GM12878 (cell line): ENCODE results near the gene OSBPL10. TPM values are rescaled to one million over a fixed set of nuclear protein-coding genes. Genes with fewer than 3 reads are reported as not detected.

Experiments used
- ATAC-seq: fragments of 200-7000 bp; cut with Tn5 transposase; 3 replicates; pipeline ENCODE4 v1.9.1; 2020; ENCODE audit warnings: mild to moderate bottlenecking, moderate library complexity
- BruUV-seq: library from RNA; stranded (reverse); fragments of 400-500 nt; replicated peaks from 2 replicates; lab custom pipeline; 2021; lab: Mats Ljungman, UMichigan
- CTCF ChIA-PET: fragments of 300-600 bp; sonication (Branson Sonifier 250); formaldehyde crosslinking; extraction: SDS; loops from one replicate; lab custom pipeline; 2021; ENCODE audit warnings: inconsistent platforms; lab: Yijun Ruan, JAX
- POLR2A ChIA-PET: fragments of 350-600 bp; formaldehyde crosslinking; extraction: SDS; loops from one replicate; lab custom pipeline; 2021; ENCODE audit warnings: inconsistent platforms; lab: Charles Lee
- RAD21 ChIA-PET: fragments of 300-600 bp; sonication (Branson Sonifier 250); formaldehyde crosslinking; loops from one replicate; lab custom pipeline; 2023; ENCODE audit warnings: antibody characterized with exemption; ENCODE audit not compliant: unreplicated experiment; lab: Charles Lee
- SMC1A ChIA-PET: fragments of 300-600 bp; sonication (Branson Sonifier 250); formaldehyde crosslinking; loops from one replicate; lab custom pipeline; 2023; ENCODE audit not compliant: unreplicated experiment, uncharacterized antibody; lab: Charles Lee
- DNase-seq: peaks from one replicate; pipeline ENCODE4 v3.0.0-alpha.2; 2011; ENCODE audit warnings: low read depth, low spot score
- FAIRE-seq: peaks from 3 replicates; lab custom pipeline; 2011; peaks lifted over from hg19 to GRCh38; lab: Jason Lieb, UNC
- H2AFZ ChIP-seq: 2 replicates; pipeline ENCODE4 v1.6.0; 2011; ENCODE audit warnings: low read depth, low read length, control low read depth; ENCODE audit not compliant: control insufficient read depth
- H3K27ac ChIP-seq: 2 replicates; pipeline ENCODE4 v1.5.1; 2011; ENCODE audit warnings: control low read depth; ENCODE audit not compliant: control insufficient read depth, insufficient read depth
- H3K27me3 ChIP-seq, 2 experiments: replicated peaks in 1 of 2; 2 replicates each; pipeline versions ENCODE4 v1.6.0 to v1.6.1; 2011; ENCODE audit warnings: low read length in 1 of 2; ENCODE audit not compliant: control insufficient read depth in 2 of 2, insufficient read depth in 2 of 2
- H3K36me3 ChIP-seq, 2 experiments: 2 replicates each; pipeline ENCODE4 v1.5.1; 2011; ENCODE audit warnings: low read length in 1 of 2; ENCODE audit not compliant: control insufficient read depth in 2 of 2, insufficient read depth in 2 of 2
- H3K4me1 ChIP-seq: 2 replicates; pipeline ENCODE4 v1.6.1; 2011; ENCODE audit warnings: mild to moderate bottlenecking, low read length, moderate library complexity, mixed read lengths; ENCODE audit not compliant: control insufficient read depth, insufficient read depth
- H3K4me2 ChIP-seq: 2 replicates; pipeline ENCODE4 v1.6.0; 2011; ENCODE audit warnings: control low read depth; ENCODE audit not compliant: control insufficient read depth, insufficient read depth
- H3K4me3 ChIP-seq: fragments of 200-600 bp; sonication (generic); 2 replicates; pipeline ENCODE4 v1.5.1; 2016
- H3K79me2 ChIP-seq: 2 replicates; pipeline ENCODE4 v1.6.0; 2011; ENCODE audit warnings: low read length; ENCODE audit not compliant: control insufficient read depth, insufficient read depth
- H3K9ac ChIP-seq: 2 replicates; pipeline ENCODE4 v1.8.0; 2011; ENCODE audit warnings: low read length, control low read depth, mixed read lengths; ENCODE audit not compliant: control insufficient read depth, insufficient read depth
- H3K9me3 ChIP-seq: replicated peaks from 3 replicates; pipeline ENCODE4 v1.5.1; 2011; ENCODE audit warnings: mild to moderate bottlenecking, low read length; ENCODE audit not compliant: control insufficient read depth, insufficient read depth
- H4K20me1 ChIP-seq: 2 replicates; pipeline ENCODE4 v1.6.0; 2011; ENCODE audit not compliant: control insufficient read depth, insufficient read depth
- ASH2L ChIP-seq: fragments of 300-600, 200-600 bp; sonication (generic); IDR thresholded peaks from 2 replicates; pipeline ENCODE4 v1.6.1; 2017; ENCODE audit warnings: low read depth, mild to moderate bottlenecking, borderline replicate concordance
- EGR1 ChIP-seq, 2 experiments: IDR thresholded peaks; 1 replicate in 1 of 2; 2 replicates in 1 of 2; pipeline ENCODE4 v1.6.1; 2011 to 2012; ENCODE audit warnings: low read depth in 2 of 2, low read length in 2 of 2, borderline replicate concordance in 1 of 2, mild to moderate bottlenecking in 1 of 2, moderate library complexity in 1 of 2
- NR2F1 ChIP-seq: fragments of 450-650 bp; conservative IDR thresholded peaks from 2 replicates; pipeline ENCODE4 v1.6.1; 2017; ENCODE audit warnings: mild to moderate bottlenecking
- SPI1 ChIP-seq: IDR thresholded peaks from 2 replicates; pipeline ENCODE4 v1.6.1; 2011; ENCODE audit warnings: low read depth, mild to moderate bottlenecking, low read length, moderate library complexity, borderline replicate concordance; ENCODE audit not compliant: insufficient read depth
- SREBF2 ChIP-seq: IDR thresholded peaks from 2 replicates; pipeline ENCODE4 v1.6.1; 2012; ENCODE audit warnings: mild to moderate bottlenecking, low read length
- TCF12 ChIP-seq: IDR thresholded peaks from 2 replicates; pipeline ENCODE4 v1.6.1; 2011; ENCODE audit warnings: low read depth, mild to moderate bottlenecking, low read length
- WGBS: methylation state at CpG from one replicate; pipeline ENCODE4 v1.1.6; 2016; ENCODE audit warnings: low lambda C conversion rate; ENCODE audit not compliant: insufficient replicate concordance, insufficient coverage; ENCODE audit errors: missing lambda C conversion rate; 5-methylcytosine and 5-hydroxymethylcytosine counted together
- in situ Hi-C: fragments of 300-500 bp; cut with MboI; formaldehyde crosslinking; loops from 9 replicates; pipeline ENCODE4 v1.14.3; 2018; ENCODE audit warnings: mixed read lengths
- intact Hi-C: fragments of 100-400 bp; cut with micrococcal nuclease; formaldehyde crosslinking; loops from one replicate; pipeline ENCODE4 v1.14.2; 2022; ENCODE audit not compliant: unreplicated experiment
- polyA plus RNA-seq, 11 experiments: library from polyadenylated mRNA; depleted of rRNA in 4 of 11; unstranded in 6 of 11; stranded (reverse) in 5 of 11; fragments of >200 nt; fragmentation: Nextera tagmentation in 4 of 11; fragmentation: Illumina TruSeq in 1 of 11; extraction: Ambion mirVana in 4 of 11; extraction: Trizol in 1 of 11; gene quantifications; 1 replicate in 1 of 11; 2 replicates in 10 of 11; pipeline versions ENCODE4 v1.2.1 to v1.2.3, GENCODE V29; 2011 to 2016; ENCODE audit warnings: inconsistent platforms in 2 of 11, missing spikeins in 2 of 11, low read depth in 1 of 11
- total RNA-seq, 4 experiments: library from RNA; depleted of rRNA in 3 of 4; stranded (reverse); fragments of >200 nt in 3 of 4; fragmentation: Illumina TruSeq in 1 of 4; extraction: Trizol in 1 of 4; gene quantifications; 2 replicates each; pipeline versions ENCODE4 v1.2.1 to v1.2.3, GENCODE V29; 2013 to 2021
- TF ChIP-seq, protein P1 (sequence below): fragments of 450-650 bp; IDR thresholded peaks from 2 replicates; pipeline ENCODE4 v1.6.1; 2017; ENCODE audit warnings: mild to moderate bottlenecking
- TF ChIP-seq, protein P2 (sequence below), 3 experiments: IDR thresholded peaks in 2 of 3; conservative IDR thresholded peaks in 1 of 3; 2 replicates each; pipeline ENCODE4 v1.5.1; 2011; ENCODE audit warnings: low read depth in 3 of 3, low read length in 3 of 3, mild to moderate bottlenecking in 3 of 3, control low read depth in 2 of 3, moderate library complexity in 2 of 3, inconsistent platforms in 1 of 3, mixed read lengths in 1 of 3; ENCODE audit not compliant: control insufficient read depth in 2 of 3, insufficient read depth in 1 of 3; ENCODE audit errors: extremely low read depth in 1 of 3
- TF ChIP-seq, protein P3 (sequence below): fragments of 450-650 bp; IDR thresholded peaks from 2 replicates; pipeline ENCODE4 v1.6.1; 2018; ENCODE audit warnings: borderline replicate concordance, mild to moderate bottlenecking; ENCODE audit not compliant: partially characterized antibody
- TF ChIP-seq, protein P4 (sequence below): IDR thresholded peaks from 2 replicates; pipeline ENCODE4 v1.6.1; 2012; ENCODE audit warnings: low read length, inconsistent platforms
- TF ChIP-seq, protein P5 (sequence below): IDR thresholded peaks from 2 replicates; pipeline ENCODE4 v1.6.1; 2011; ENCODE audit warnings: borderline replicate concordance, low read depth, mild to moderate bottlenecking, moderate library complexity, mixed read lengths, low read length; ENCODE audit not compliant: insufficient read depth; ENCODE audit errors: extremely low read length
- TF ChIP-seq, protein P6 (sequence below): IDR thresholded peaks from 2 replicates; pipeline ENCODE4 v1.6.1; 2012; ENCODE audit warnings: low read depth, low read length, improper control_type of control experiment

The OSBPL10 gene
- total and polyA plus RNA-seq, 10 of the 15 experiments (the other 5 are each of a cell fraction or from before 2014, with no cell fraction given) = 0.03 to 0.25 (median 0.09) TPM; not detected in 5

DNA sequence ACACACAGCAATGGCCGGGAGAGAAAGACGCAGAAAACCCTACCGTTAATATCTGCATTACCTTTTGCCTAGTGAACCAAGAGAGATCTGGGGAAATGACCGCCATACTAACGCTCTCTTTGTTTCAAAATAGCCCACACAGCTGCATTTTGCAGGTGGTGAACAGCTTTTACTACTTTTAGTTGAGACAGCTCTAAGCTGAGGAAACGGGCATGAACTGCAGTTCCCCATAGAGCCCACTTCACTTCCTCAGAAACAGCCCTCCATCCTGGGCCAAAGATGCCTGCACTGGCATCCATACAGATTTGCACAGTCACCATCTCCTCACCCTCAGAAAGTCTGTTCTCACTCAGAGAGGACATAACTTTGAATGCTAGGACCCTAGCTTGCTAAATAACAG is 45.5 kb upstream of the OSBPL10 start (continued):
- TF ChIP-seq, protein P1, sequence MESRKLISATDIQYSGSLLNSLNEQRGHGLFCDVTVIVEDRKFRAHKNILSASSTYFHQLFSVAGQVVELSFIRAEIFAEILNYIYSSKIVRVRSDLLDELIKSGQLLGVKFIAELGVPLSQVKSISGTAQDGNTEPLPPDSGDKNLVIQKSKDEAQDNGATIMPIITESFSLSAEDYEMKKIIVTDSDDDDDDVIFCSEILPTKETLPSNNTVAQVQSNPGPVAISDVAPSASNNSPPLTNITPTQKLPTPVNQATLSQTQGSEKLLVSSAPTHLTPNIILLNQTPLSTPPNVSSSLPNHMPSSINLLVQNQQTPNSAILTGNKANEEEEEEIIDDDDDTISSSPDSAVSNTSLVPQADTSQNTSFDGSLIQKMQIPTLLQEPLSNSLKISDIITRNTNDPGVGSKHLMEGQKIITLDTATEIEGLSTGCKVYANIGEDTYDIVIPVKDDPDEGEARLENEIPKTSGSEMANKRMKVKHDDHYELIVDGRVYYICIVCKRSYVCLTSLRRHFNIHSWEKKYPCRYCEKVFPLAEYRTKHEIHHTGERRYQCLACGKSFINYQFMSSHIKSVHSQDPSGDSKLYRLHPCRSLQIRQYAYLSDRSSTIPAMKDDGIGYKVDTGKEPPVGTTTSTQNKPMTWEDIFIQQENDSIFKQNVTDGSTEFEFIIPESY = no peak

DNA sequence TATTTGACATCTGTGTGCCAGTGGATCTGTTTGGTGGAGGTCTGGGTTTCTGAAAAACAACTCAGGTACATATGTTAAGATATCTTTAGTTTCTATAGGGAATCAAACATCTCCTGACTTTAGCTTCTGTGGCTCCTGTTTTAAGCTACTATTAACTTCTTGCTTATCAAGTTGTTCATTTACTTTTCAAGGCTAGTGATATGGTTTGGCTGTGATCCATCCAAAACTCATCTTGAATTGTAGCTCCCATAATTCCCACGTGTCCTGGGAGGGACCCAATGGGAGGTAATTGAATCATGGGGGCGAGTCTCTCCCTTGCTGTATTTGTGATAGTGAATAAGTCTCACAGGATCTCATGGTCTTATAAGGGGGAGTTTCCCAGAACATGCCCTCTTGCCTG is 41.9 kb upstream of the OSBPL10 start:
- ChIA-PET RAD21 (no interaction called here), CTCF (no interaction called here), POLR2A (no interaction called here), SMC1A (no interaction called here)
- no peaks in the 10 kb centered on the region for H3K79me2 ChIP-seq
- no peak overlapping the region for H2AFZ ChIP-seq
- H3K27ac ChIP-seq = no peak overlapping the region
- no peak for ATAC-seq
- no peak for FAIRE-seq
- H3K4me3 ChIP-seq = no peak overlapping the region
- DNase-seq = no peak
- in situ Hi-C loops (no loop called here), intact Hi-C loops (no loop called here)
- H3K9ac ChIP-seq = no peak overlapping the region
- H3K4me2 ChIP-seq = no peak overlapping the region
- WGBS = 2% methylated on average over 2 of the region's 2 CpGs
- no peaks in the 10 kb centered on the region for H3K36me3 ChIP-seq
- no peaks in the 10 kb centered on the region for H3K4me1 ChIP-seq
- no peaks in the 10 kb centered on the region for H3K27me3 ChIP-seq
- H4K20me1 ChIP-seq = no peaks in the 10 kb centered on the region
- H3K9me3 ChIP-seq = no peaks in the 10 kb centered on the region
- BruUV-seq = no TSS peak
- TF ChIP-seq SREBF2 (no peak), NR2F1 (no peak), ASH2L (no peak), SPI1 (no peak), TCF12 (no peak), EGR1 (IDR thresholded peaks at IDR 0.05; ENCODE audit: borderline replicate concordance in 1 of 2, low read depth in 2 of 2, low read length in 2 of 2) (no peak)
- TF ChIP-seq, protein P2, sequence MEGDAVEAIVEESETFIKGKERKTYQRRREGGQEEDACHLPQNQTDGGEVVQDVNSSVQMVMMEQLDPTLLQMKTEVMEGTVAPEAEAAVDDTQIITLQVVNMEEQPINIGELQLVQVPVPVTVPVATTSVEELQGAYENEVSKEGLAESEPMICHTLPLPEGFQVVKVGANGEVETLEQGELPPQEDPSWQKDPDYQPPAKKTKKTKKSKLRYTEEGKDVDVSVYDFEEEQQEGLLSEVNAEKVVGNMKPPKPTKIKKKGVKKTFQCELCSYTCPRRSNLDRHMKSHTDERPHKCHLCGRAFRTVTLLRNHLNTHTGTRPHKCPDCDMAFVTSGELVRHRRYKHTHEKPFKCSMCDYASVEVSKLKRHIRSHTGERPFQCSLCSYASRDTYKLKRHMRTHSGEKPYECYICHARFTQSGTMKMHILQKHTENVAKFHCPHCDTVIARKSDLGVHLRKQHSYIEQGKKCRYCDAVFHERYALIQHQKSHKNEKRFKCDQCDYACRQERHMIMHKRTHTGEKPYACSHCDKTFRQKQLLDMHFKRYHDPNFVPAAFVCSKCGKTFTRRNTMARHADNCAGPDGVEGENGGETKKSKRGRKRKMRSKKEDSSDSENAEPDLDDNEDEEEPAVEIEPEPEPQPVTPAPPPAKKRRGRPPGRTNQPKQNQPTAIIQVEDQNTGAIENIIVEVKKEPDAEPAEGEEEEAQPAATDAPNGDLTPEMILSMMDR (IDR thresholded peaks at IDR 0.05 in 2 of 3, conservative IDR thresholded peaks at IDR 0.05 in 1 of 3; ENCODE audit: control insufficient read depth in 2 of 3, extremely low read depth in 1 of 3, insufficient read depth in 1 of 3, low read depth in 3 of 3, low read length in 3 of 3) = no peak
- TF ChIP-seq, protein P3, sequence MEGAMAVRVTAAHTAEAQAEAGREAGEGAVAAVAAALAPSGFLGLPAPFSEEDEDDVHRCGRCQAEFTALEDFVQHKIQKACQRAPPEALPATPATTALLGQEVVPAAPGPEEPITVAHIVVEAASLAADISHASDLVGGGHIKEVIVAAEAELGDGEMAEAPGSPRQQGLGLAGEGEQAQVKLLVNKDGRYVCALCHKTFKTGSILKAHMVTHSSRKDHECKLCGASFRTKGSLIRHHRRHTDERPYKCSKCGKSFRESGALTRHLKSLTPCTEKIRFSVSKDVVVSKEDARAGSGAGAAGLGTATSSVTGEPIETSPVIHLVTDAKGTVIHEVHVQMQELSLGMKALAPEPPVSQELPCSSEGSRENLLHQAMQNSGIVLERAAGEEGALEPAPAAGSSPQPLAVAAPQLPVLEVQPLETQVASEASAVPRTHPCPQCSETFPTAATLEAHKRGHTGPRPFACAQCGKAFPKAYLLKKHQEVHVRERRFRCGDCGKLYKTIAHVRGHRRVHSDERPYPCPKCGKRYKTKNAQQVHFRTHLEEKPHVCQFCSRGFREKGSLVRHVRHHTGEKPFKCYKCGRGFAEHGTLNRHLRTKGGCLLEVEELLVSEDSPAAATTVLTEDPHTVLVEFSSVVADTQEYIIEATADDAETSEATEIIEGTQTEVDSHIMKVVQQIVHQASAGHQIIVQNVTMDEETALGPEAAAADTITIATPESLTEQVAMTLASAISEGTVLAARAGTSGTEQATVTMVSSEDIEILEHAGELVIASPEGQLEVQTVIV = no peak
- TF ChIP-seq, protein P4, sequence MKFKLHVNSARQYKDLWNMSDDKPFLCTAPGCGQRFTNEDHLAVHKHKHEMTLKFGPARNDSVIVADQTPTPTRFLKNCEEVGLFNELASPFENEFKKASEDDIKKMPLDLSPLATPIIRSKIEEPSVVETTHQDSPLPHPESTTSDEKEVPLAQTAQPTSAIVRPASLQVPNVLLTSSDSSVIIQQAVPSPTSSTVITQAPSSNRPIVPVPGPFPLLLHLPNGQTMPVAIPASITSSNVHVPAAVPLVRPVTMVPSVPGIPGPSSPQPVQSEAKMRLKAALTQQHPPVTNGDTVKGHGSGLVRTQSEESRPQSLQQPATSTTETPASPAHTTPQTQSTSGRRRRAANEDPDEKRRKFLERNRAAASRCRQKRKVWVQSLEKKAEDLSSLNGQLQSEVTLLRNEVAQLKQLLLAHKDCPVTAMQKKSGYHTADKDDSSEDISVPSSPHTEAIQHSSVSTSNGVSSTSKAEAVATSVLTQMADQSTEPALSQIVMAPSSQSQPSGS = no peak
- TF ChIP-seq, protein P5, sequence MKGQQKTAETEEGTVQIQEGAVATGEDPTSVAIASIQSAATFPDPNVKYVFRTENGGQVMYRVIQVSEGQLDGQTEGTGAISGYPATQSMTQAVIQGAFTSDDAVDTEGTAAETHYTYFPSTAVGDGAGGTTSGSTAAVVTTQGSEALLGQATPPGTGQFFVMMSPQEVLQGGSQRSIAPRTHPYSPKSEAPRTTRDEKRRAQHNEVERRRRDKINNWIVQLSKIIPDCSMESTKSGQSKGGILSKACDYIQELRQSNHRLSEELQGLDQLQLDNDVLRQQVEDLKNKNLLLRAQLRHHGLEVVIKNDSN = no peak
- TF ChIP-seq, protein P6, sequence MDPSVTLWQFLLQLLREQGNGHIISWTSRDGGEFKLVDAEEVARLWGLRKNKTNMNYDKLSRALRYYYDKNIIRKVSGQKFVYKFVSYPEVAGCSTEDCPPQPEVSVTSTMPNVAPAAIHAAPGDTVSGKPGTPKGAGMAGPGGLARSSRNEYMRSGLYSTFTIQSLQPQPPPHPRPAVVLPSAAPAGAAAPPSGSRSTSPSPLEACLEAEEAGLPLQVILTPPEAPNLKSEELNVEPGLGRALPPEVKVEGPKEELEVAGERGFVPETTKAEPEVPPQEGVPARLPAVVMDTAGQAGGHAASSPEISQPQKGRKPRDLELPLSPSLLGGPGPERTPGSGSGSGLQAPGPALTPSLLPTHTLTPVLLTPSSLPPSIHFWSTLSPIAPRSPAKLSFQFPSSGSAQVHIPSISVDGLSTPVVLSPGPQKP = no peak
